DMS114 treated with DMSO at 0.1 percent for 48 hours (cell line): ENCODE data around the gene NKD2.
"Not testable (repeated sequence)": the region's sequence is repeated elsewhere in the genome, so short reads cannot be mapped to it uniquely, and the experiment has no call there.

ENCODE experiments used
- DNase-seq: peaks from one replicate; lab custom pipeline; 2025; ENCODE audit not compliant: unreplicated experiment; lab: John Stamatoyannopoulos, UW

The NKD2 gene

GRCh38 chr5:1013238-1013947 is 4.8 kb downstream of the NKD2 start:
- no peak for DNase-seq

GRCh38 chr5:1013948-1014301 is 5.3 kb downstream of the NKD2 start:
- DNase-seq, result no peak

- DNase-seq, result no peak
These were observed 5.7 kb downstream of the NKD2 start for GRCh38 chr5:1014346-1014745.

GRCh38 chr5:1014781-1015221 is 6.2 kb downstream of the NKD2 start:
- DNase-seq, result no peak

- no peak for DNase-seq
These were observed 6.9 kb downstream of the NKD2 start for GRCh38 chr5:1015507-1015906.

GRCh38 chr5:1016036-1016435 is 7.4 kb downstream of the NKD2 start:
- DNase-seq, result no peak

GRCh38 chr5:1016476-1016875 is 7.9 kb downstream of the NKD2 start:
- DNase-seq, result no peak

- no peak for DNase-seq
These were observed 8.5 kb downstream of the NKD2 start for GRCh38 chr5:1017056-1017455.

GRCh38 chr5:1017691-1018455 is 9.3 kb downstream of the NKD2 start:
- no peak for DNase-seq

GRCh38 chr5:1018596-1018995 is 10.0 kb downstream of the NKD2 start:
- DNase-seq, result no peak

GRCh38 chr5:1019001-1019905 is 10.7 kb downstream of the NKD2 start:
- no peak for DNase-seq

- DNase-seq, result no peak
These were observed 11.9 kb downstream of the NKD2 start for GRCh38 chr5:1020452-1020961.

- no peak for DNase-seq
These were observed 12.8 kb downstream of the NKD2 start for GRCh38 chr5:1021136-1021968.

GRCh38 chr5:1021969-1022336 is 13.4 kb downstream of the NKD2 start:
- not testable (repeated sequence) for DNase-seq

GRCh38 chr5:1026700-1027621 is 18.4 kb downstream of the NKD2 start:
- DNase-seq, result no peak

GRCh38 chr5:1027631-1028441 is 19.2 kb downstream of the NKD2 start:
- DNase-seq, result no peak

GRCh38 chr5:1028481-1029281 is 20.1 kb downstream of the NKD2 start:
- DNase-seq, result no peak
